CD4-positive, alpha-beta T cell treated with Interleukin-4 for 4 hours (primary cell): Measurements from ENCODE around the gene PDIA3.
"Not testable (repeated sequence)": the region's sequence is repeated elsewhere in the genome, so short reads cannot be mapped to it uniquely, and the experiment has no call there.

Experiments
- DNase-seq: peaks from one replicate; pipeline ENCODE4 v3.0.0-alpha.2; 2020

Gene PDIA3

GRCh38 chr15:43746245-43746902, at the start of gene PDIA3:
TSS of gene PDIA3 (plus strand) at chr15:43746438. CDS start at chr15:43746540, 102 bp downstream.
- peak; percentile 84 for DNase-seq

- DNase-seq: no peak
These were observed 44.1 kb upstream of the PDIA3 start for GRCh38 chr15:43702174-43702573.

GRCh38 chr15:43702701-43703424, 43.4 kb upstream of the PDIA3 start:
- DNase-seq: no peak

DNA sequence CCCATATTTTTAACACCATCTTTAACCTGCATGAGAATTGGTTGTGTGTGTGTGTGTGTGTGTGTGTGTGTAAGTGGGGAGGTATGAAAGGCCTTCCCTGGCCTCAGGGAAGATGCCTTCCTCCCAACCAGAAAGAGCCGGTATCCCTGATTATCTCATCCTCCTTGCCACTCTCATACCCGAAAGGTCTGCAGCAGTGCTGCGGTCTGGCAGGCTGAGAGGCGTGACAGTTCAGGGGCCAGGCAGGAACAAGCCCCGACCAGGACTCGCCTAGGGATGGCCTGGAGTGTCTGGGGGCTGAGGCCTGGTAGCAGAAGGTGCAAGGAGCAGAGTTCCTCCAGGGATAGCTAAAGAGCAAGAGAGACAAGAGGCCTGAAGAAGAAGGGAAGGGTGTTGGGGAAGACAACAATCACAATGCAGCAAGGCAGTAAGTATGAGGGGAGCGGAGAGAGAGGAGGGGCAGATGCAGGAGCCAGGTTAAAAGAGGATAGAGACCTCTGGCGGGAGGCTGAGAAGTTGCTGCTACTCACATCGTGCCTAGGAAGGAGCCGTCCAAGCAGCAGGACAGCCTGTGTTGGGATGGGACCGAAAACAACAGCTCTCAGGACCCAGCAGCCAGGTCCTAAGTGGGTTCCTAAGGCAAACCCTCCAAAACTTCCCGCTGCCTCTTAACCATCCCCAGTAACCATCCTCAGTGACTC, 35.7 kb upstream of the PDIA3 start:
- not testable (repeated sequence) for DNase-seq

GRCh38 chr15:43723151-43723550, 23.1 kb upstream of the PDIA3 start:
- no peak for DNase-seq

DNA sequence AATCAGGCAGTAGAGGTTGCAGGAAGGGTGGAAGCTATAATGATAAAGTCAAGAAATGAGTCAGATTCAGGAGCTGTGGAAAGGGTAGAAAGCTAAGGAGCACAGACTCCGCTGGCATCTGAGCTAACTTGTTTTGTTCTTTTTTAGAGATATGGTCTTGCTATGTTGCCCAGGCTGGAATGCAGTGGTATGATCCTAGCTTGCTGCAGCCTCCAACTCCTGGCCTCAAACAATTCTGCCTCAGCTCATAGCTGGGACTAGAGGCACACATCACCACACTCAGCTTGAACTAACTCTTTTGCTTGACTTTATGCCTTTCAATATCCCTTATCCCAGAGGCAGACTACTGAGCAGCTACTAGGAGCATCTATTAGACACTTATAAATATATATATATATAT, 19.9 kb upstream of the PDIA3 start:
- DNase-seq: not testable (repeated sequence)

DNA sequence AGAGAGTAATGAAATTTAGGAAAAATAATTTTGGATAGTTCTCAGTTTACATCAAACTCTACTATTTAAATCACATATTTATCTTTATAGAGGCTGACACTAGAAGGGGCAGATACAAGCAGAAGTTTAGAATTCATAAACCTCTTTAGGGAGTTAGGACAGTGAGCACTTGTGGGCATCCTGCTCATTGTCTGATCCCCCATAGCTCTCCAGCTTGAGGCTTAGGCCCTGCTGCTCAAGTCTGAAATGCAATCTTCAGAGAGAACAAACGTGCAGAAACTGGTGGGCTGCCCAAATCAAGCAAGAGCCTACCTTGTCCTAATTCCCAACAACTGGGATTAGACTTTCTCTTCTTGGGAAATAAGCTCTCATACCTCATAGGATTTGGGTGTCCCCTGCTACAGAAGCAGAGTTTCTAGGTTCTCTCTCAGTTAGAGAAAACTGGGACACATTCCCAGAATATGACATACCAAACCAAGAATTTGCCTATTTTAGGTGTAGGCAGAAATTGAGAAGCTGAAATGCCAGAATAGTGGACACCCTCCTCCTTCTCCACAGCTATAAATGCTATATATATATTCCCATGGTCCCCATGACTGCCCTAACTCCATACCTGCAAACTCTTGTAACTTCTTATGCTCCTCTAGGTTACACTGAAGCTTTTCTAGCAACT, 18.0 kb upstream of the PDIA3 start:
- DNase-seq: not testable (repeated sequence)

DNA sequence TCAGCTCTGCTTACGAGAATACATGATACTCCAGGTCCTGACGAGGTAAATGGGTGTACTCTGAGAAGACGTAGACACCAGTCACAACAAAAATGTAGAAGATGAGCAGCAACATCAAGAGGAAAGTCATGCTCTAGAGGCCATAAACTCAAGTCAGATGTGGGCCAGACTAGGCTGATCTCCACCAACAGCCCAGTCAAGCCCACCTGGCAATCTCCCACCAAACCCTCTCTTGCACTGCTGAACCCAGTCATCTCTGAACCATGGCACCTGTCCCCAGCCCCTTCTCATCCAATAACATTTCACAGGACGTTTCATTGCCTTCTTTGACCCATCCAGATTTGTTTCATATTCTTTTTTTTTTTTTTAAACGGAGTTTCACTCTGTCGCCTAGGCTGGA, 10.8 kb upstream of the PDIA3 start:
- DNase-seq: no peak

DNA sequence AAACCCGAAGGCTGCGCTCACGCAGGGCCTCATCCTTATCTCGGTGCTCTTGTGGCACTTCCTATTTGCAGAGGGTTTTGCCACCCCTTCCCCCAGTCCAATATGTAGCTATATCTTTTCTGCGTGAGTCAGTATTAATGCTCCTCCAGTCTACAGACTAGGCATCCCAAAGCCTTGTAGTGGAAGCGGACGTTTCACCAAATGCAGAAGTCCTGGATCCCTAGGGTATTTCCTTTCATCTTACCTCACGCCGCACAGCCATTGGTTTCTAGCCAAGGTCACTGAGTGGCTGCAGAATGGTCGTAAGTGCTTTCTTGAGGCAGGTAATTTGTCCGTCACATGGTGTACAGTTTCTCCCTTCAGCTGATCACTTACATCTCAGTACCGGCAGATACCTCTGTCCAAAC, 668 bp downstream of the PDIA3 start:
- peak; percentile 21 for DNase-seq

- DNase-seq: peak; percentile 44
These were observed 2.1 kb downstream of the PDIA3 start for GRCh38 chr15:43748376-43748775.

GRCh38 chr15:43749690-43750345, 3.6 kb downstream of the PDIA3 start:
- DNase-seq: peak; percentile 65

DNA sequence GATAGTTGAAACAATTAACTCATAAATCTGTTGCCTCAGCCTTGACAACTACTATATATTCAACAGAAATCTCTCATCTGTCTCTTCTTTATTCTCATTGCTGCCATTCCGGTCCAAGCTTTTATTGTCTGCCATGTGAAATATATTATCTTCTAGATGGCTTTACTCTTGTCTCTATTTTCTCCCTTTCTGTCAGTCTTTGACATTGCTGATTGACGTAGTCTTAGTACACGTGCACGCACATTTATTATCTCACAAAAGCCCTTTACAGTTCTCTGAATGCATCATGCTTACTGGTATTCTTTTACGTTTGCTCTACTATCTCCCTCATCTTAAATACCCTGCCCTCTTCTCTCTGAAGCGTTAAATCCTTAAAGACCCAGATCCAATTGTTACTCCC, 5.6 kb downstream of the PDIA3 start:
- no peak for DNase-seq

DNA sequence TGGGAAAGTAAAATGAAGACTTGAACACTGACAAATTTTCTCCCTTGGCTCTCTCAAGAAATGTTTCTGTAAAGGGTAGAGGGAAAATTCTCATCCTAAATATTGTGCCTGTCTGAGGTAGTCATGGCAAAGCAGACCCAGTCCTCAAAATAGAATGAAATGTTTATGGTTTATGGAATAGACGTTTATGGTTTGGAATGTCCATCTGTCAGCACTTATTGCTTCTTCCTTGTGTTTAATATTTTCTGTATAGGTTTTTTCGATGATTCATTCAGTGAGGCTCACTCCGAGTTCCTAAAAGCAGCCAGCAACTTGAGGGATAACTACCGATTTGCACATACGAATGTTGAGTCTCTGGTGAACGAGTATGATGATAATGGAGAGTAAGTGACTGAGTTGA, 16.6 kb downstream of the PDIA3 start:
- DNase-seq: no peak

DNA sequence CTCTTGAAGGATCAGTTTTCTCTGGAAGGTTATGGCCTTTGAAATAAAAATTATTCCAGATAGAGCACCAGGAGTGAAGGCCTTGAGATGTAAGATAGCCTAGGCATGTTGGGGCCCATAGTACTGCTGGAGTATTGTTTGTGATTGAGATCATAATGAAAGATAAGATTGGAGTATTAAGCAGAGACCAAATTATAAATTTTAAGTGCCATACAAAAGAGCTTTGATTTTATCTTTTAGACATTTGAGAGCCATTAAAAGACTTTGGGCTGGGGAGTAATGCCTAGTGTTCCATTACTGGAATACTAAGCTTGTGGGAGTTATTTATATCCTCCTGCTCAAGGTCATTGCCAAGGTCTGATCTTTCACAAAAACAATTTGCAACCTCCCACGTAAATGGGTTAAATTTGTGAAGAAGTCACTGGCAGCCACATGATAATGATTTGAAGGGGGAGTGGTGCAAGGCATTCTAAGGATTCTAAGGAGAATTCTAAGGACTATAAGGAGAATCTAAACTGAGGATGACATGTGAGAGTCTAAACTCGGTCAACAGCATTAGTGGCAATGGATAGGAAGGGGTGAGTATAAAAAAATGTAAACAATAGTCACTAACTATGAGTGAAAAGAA, 17.7 kb downstream of the PDIA3 start:
- DNase-seq: no peak

DNA sequence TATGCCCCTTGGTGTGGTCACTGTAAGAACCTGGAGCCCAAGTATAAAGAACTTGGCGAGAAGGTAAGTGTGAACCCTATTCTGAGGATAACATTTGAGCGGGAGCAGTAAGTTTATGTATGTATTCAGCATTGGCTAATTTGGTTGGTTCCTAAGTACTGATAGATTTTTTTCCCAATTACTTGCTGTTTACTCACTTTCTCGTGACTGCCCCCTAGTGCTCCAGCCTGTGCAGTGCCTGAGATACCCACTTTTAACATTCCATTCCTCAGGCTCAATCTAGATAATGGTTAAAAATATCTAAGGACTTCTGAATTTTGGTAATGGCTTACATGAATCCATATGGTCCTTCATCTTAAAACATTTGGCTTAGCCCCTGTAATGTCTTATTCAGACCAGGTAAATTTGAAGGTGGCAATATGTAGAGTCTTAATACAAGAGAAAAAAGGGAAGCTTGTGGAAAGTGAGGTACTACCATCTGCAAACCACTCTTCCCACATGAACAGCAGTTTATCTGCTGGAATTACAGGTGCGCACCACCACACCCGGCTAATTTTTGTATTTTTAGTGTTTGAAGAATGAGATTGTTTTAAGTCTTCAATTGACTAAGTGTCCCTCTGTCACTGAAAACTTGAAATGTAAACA, 23.5 kb downstream of the PDIA3 start:
- DNase-seq: peak; percentile 64

GRCh38 chr15:43771816-43772215, 25.6 kb downstream of the PDIA3 start:
- DNase-seq: no peak

GRCh38 chr15:43772624-43773023, 26.4 kb downstream of the PDIA3 start:
- DNase-seq: no peak

GRCh38 chr15:43774062-43774461, 27.8 kb downstream of the PDIA3 start:
- DNase-seq: no peak

- DNase-seq: no peak
These were observed 29.2 kb downstream of the PDIA3 start for GRCh38 chr15:43775411-43775965.

DNA sequence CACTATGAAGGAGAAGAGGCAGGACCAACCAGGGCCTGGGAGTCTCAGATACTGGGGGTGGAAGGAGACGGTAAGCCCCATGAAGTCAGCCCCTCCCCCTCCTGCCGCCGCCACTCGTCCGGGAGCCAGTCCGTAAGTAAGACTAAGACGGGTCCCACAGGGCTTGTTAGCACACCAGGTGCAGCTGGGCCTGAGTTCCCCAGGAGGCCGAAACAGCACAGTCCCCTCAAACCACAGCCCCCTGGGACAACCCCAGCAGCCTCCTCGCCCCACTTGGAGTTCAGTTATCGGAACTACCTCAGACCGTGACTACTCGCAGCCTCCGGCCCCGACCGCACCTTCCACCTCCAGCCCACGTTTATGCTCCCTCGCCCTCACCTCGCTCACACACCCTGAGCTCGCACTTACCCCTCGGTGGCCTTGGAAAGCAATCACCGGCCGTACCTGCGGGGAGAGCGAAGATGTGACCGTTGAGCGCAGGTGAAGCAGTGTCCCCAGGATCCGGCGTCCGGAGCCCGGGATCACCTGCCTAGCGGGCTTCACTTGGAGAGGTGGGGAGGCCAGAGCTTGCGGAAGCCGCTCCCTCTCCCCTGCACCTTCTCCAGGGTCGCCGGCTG, 30.0 kb downstream of the PDIA3 start:
- DNase-seq: no peak

- peak; percentile 66 for DNase-seq
These were observed 30.6 kb downstream of the PDIA3 start, which contains the start of gene ELL3 for GRCh38 chr15:43776718-43777266. TSS of gene ELL3 (minus strand) at chr15:43776966. CDS start at chr15:43776901, 65 bp downstream.
